ENCODE measurements around the gene SLC24A4.

SLC24A4 gene

GRCh38 chr14:92493024-92493423, 170.1 kb downstream of the SLC24A4 start:
- TF ChIP-seq EZH2phosphoT487 (IDR thresholded peaks at IDR 0.05; ENCODE audit: borderline replicate concordance, low read length) (no peak), CTCF (IDR thresholded peaks at IDR 0.05; ENCODE audit: low read depth, low read length, poor library complexity, severe bottlenecking) (no peak)
- H3K27me3 ChIP-seq (ENCODE audit: control insufficient read depth, low read length) = no peaks in the 10 kb centered on the region
- H3K27ac ChIP-seq (ENCODE audit: low read depth, low read length) = no peak overlapping the region
- H3K4me3 ChIP-seq (ENCODE audit: low read length) = no peak overlapping the region
- H3K36me3 ChIP-seq (ENCODE audit: control insufficient read depth, low read length) = no peaks in the 10 kb centered on the region
- H3F3A ChIP-seq (ENCODE audit: control insufficient read depth, insufficient read depth) = no peaks in the 10 kb centered on the region
- no peaks in the 10 kb centered on the region for H3K79me2 ChIP-seq (ENCODE audit: control insufficient read depth, low read length)
- H3K4me1 ChIP-seq (ENCODE audit: control insufficient read depth, low read length) = no peaks in the 10 kb centered on the region
- no peak overlapping the region for H3K4me2 ChIP-seq (ENCODE audit: low read length)
- no peaks in the 10 kb centered on the region for H4K20me1 ChIP-seq (ENCODE audit: control insufficient read depth, insufficient read depth, low read depth, low read length)
- H3K9me2 ChIP-seq (replicated peaks; ENCODE audit: control insufficient read depth, low read length) = no peaks in the 10 kb centered on the region
- no peaks in the 10 kb centered on the region for H3K9me3 ChIP-seq (ENCODE audit: control insufficient read depth, insufficient read depth, low read length)

GRCh38 chr14:92493492-92493891, 170.5 kb downstream of the SLC24A4 start:
- H3F3A ChIP-seq (ENCODE audit: control insufficient read depth, insufficient read depth) = no peaks in the 10 kb centered on the region
- H3K36me3 ChIP-seq (ENCODE audit: control insufficient read depth, low read length) = no peaks in the 10 kb centered on the region
- H3K4me2 ChIP-seq (ENCODE audit: low read length) = no peak overlapping the region
- H4K20me1 ChIP-seq (ENCODE audit: control insufficient read depth, insufficient read depth, low read depth, low read length) = no peaks in the 10 kb centered on the region
- H3K4me3 ChIP-seq (ENCODE audit: low read length) = no peak overlapping the region
- TF ChIP-seq EZH2phosphoT487 (IDR thresholded peaks at IDR 0.05; ENCODE audit: borderline replicate concordance, low read length) = no peak
- TF ChIP-seq CTCF (IDR thresholded peaks at IDR 0.05; ENCODE audit: low read depth, low read length, poor library complexity, severe bottlenecking) = no peak
- no peaks in the 10 kb centered on the region for H3K27me3 ChIP-seq (ENCODE audit: control insufficient read depth, low read length)
- H3K79me2 ChIP-seq (ENCODE audit: control insufficient read depth, low read length) = no peaks in the 10 kb centered on the region
- no peaks in the 10 kb centered on the region for H3K9me2 ChIP-seq (replicated peaks; ENCODE audit: control insufficient read depth, low read length)
- H3K9me3 ChIP-seq (ENCODE audit: control insufficient read depth, insufficient read depth, low read length) = no peaks in the 10 kb centered on the region
- no peak overlapping the region for H3K27ac ChIP-seq (ENCODE audit: low read depth, low read length)
- H3K4me1 ChIP-seq (ENCODE audit: control insufficient read depth, low read length) = no peaks in the 10 kb centered on the region

- Histone ChIP-seq H4K20me1 (ENCODE audit: control insufficient read depth, insufficient read depth, low read depth, low read length) (no peaks in the 10 kb centered on the region), H3F3A (ENCODE audit: control insufficient read depth, insufficient read depth) (no peaks in the 10 kb centered on the region), H3K4me1 (ENCODE audit: control insufficient read depth, low read length) (no peaks in the 10 kb centered on the region), H3K4me2 (ENCODE audit: low read length) (no peak overlapping the region), H3K9me3 (ENCODE audit: control insufficient read depth, insufficient read depth, low read length) (no peaks in the 10 kb centered on the region), H3K9me2 (replicated peaks; ENCODE audit: control insufficient read depth, low read length) (no peaks in the 10 kb centered on the region), H3K36me3 (ENCODE audit: control insufficient read depth, low read length) (no peaks in the 10 kb centered on the region), H3K4me3 (ENCODE audit: low read length) (no peak overlapping the region), H3K27me3 (ENCODE audit: control insufficient read depth, low read length) (no peaks in the 10 kb centered on the region), H3K79me2 (ENCODE audit: control insufficient read depth, low read length) (no peaks in the 10 kb centered on the region), H3K27ac (ENCODE audit: low read depth, low read length) (no peak overlapping the region)
- TF ChIP-seq CTCF (IDR thresholded peaks at IDR 0.05; ENCODE audit: low read depth, low read length, poor library complexity, severe bottlenecking) = no peak
These were observed 171.5 kb downstream of the SLC24A4 start for GRCh38 chr14:92494512-92494911.

GRCh38 chr14:92495027-92495426, 172.1 kb downstream of the SLC24A4 start:
- no peak overlapping the region for H3K27ac ChIP-seq (ENCODE audit: low read depth, low read length)
- H3K4me3 ChIP-seq (ENCODE audit: low read length) = no peak overlapping the region
- no peaks in the 10 kb centered on the region for H3K27me3 ChIP-seq (ENCODE audit: control insufficient read depth, low read length)
- no peaks in the 10 kb centered on the region for H3F3A ChIP-seq (ENCODE audit: control insufficient read depth, insufficient read depth)
- H3K9me2 ChIP-seq (replicated peaks; ENCODE audit: control insufficient read depth, low read length) = no peaks in the 10 kb centered on the region
- H3K4me2 ChIP-seq (ENCODE audit: low read length) = no peak overlapping the region
- no peaks in the 10 kb centered on the region for H3K36me3 ChIP-seq (ENCODE audit: control insufficient read depth, low read length)
- H3K4me1 ChIP-seq (ENCODE audit: control insufficient read depth, low read length) = no peaks in the 10 kb centered on the region
- H3K9me3 ChIP-seq (ENCODE audit: control insufficient read depth, insufficient read depth, low read length) = no peaks in the 10 kb centered on the region
- no peaks in the 10 kb centered on the region for H4K20me1 ChIP-seq (ENCODE audit: control insufficient read depth, insufficient read depth, low read depth, low read length)
- no peaks in the 10 kb centered on the region for H3K79me2 ChIP-seq (ENCODE audit: control insufficient read depth, low read length)
- no peak for TF ChIP-seq CTCF (IDR thresholded peaks at IDR 0.05; ENCODE audit: low read depth, low read length, poor library complexity, severe bottlenecking)
- TF ChIP-seq EZH2phosphoT487 (IDR thresholded peaks at IDR 0.05; ENCODE audit: borderline replicate concordance, low read length) = no peak
